Liver (tissue), 10 donors: ENCODE measurements around the gene ILF3. TPM values are rescaled to one million over a fixed set of nuclear protein-coding genes. Genes with fewer than 3 reads are reported as not detected.

Source experiments
- DNase-seq: peaks from one replicate; pipeline ENCODE4 v3.0.0-alpha.2; 2017; ENCODE audit warnings: low spot score
- H3K27ac ChIP-seq, 2 donors: one replicate each; pipeline ENCODE4 v1.7.0; 2013; ENCODE audit warnings: inconsistent platforms in 2 of 2, low read length in 2 of 2, control low read depth in 1 of 2, low read depth in 1 of 2, mild to moderate bottlenecking in 1 of 2
- H3K27me3 ChIP-seq, 4 donors: one replicate each; pipeline versions ENCODE4 v1.6.1 to v1.7.0; 2013; ENCODE audit warnings: low read length in 3 of 4, inconsistent platforms in 1 of 4, mild to moderate bottlenecking in 1 of 4, moderate library complexity in 1 of 4; ENCODE audit not compliant: control insufficient read depth in 4 of 4, insufficient read depth in 4 of 4
- H3K36me3 ChIP-seq, 4 donors: one replicate each; pipeline versions ENCODE4 v1.6.1 to v1.7.0; 2013; ENCODE audit warnings: low read length in 3 of 4, mild to moderate bottlenecking in 3 of 4, low read depth in 1 of 4, moderate library complexity in 1 of 4; ENCODE audit not compliant: control insufficient read depth in 4 of 4, insufficient read depth in 3 of 4
- H3K4me1 ChIP-seq, 4 donors: one replicate each; pipeline versions ENCODE4 v1.6.1 to v1.7.0; 2013; ENCODE audit warnings: low read length in 3 of 4, mild to moderate bottlenecking in 3 of 4, moderate library complexity in 1 of 4; ENCODE audit not compliant: control insufficient read depth in 4 of 4, insufficient read depth in 4 of 4
- H3K4me3 ChIP-seq, 3 donors: one replicate each; pipeline versions ENCODE4 v1.6.1 to v1.7.0; 2013; ENCODE audit warnings: low read length in 3 of 3, control low read depth in 1 of 3, low read depth in 1 of 3, mild to moderate bottlenecking in 1 of 3
- H3K9ac ChIP-seq, 2 donors: one replicate each; pipeline ENCODE4 v1.7.0; 2013; ENCODE audit warnings: low read length in 2 of 2, mild to moderate bottlenecking in 2 of 2, moderate library complexity in 2 of 2, control low read depth in 1 of 2, low read depth in 1 of 2
- H3K9me3 ChIP-seq, 4 donors: one replicate each; pipeline versions ENCODE4 v1.6.1 to v1.7.0; 2013; ENCODE audit warnings: low read length in 3 of 4; ENCODE audit not compliant: control insufficient read depth in 4 of 4
- EGR1 ChIP-seq, 2 donors: IDR thresholded peaks; 2 replicates each; pipeline ENCODE4 v1.6.1; 2016 to 2018; ENCODE audit warnings: antibody characterized with exemption in 2 of 2, low read depth in 2 of 2
- FOXA1 ChIP-seq: IDR thresholded peaks from 2 replicates; pipeline ENCODE4 v1.6.1; 2016; ENCODE audit warnings: antibody characterized with exemption
- FOXA2 ChIP-seq: IDR thresholded peaks from 2 replicates; pipeline ENCODE4 v1.6.1; 2016; ENCODE audit warnings: antibody characterized with exemption
- GABPA ChIP-seq, 2 donors: IDR thresholded peaks in 1 of 2; conservative IDR thresholded peaks in 1 of 2; 2 replicates each; pipeline ENCODE4 v1.6.1; 2016; ENCODE audit warnings: antibody characterized with exemption in 2 of 2, mild to moderate bottlenecking in 1 of 2, moderate library complexity in 1 of 2
- HNF4A ChIP-seq, 2 donors: conservative IDR thresholded peaks; 2 replicates each; pipeline ENCODE4 v1.6.1; 2016; ENCODE audit warnings: antibody characterized with exemption in 2 of 2, mild to moderate bottlenecking in 2 of 2
- HNF4G ChIP-seq: IDR thresholded peaks from 2 replicates; pipeline ENCODE4 v1.6.1; 2016; ENCODE audit warnings: antibody characterized with exemption
- JUND ChIP-seq, 2 donors: IDR thresholded peaks; 2 replicates each; pipeline ENCODE4 v1.6.1; 2016; ENCODE audit warnings: antibody characterized with exemption in 2 of 2
- NR2F2 ChIP-seq: IDR thresholded peaks from 2 replicates; pipeline ENCODE4 v1.6.1; 2016; ENCODE audit warnings: antibody characterized with exemption
- RAD21 ChIP-seq, 2 donors: IDR thresholded peaks; 2 replicates each; pipeline ENCODE4 v1.6.1; 2016; ENCODE audit warnings: antibody characterized with exemption in 2 of 2, mild to moderate bottlenecking in 2 of 2
- RXRA ChIP-seq, 2 donors: IDR thresholded peaks; 2 replicates each; pipeline ENCODE4 v1.6.1; 2017 to 2018; ENCODE audit warnings: antibody characterized with exemption in 2 of 2, mild to moderate bottlenecking in 1 of 2
- SP1 ChIP-seq: IDR thresholded peaks from 2 replicates; pipeline ENCODE4 v1.6.1; 2018; ENCODE audit warnings: antibody characterized with exemption, mild to moderate bottlenecking
- TAF1 ChIP-seq: conservative IDR thresholded peaks from 2 replicates; pipeline ENCODE4 v1.6.1; 2016; ENCODE audit warnings: antibody characterized with exemption, mild to moderate bottlenecking
- YY1 ChIP-seq: IDR thresholded peaks from 2 replicates; pipeline ENCODE4 v1.6.1; 2016; ENCODE audit warnings: antibody characterized with exemption, mild to moderate bottlenecking
- WGBS: extraction: QIAGEN DNeasy Blood & Tissue Kit; methylation state at CpG from one replicate; pipeline ENCODE4 v1.1.7; 2013; 5-methylcytosine and 5-hydroxymethylcytosine counted together
- polyA plus RNA-seq, 2 donors: library from polyadenylated mRNA; stranded (reverse) in 1 of 2; unstranded in 1 of 2; fragments of 200-250 nt in 1 of 2; fragments of >200 nt in 1 of 2; fragmentation: Nextera tagmentation in 1 of 2; extraction: Ambion mirVana in 1 of 2; gene quantifications; one replicate each; pipeline versions ENCODE4 v1.2.1 to v1.2.3, GENCODE V29; 2013 to 2015
- small RNA-seq: library from RNA; depleted of rRNA; stranded (forward); fragments of <200 nt; gene quantifications from one replicate; pipeline ENCODE3, GENCODE V24; 2014
- total RNA-seq, 2 donors: library from RNA; depleted of rRNA; stranded (reverse); fragments of >200 nt; gene quantifications; one replicate each; pipeline ENCODE4 v1.2.3, GENCODE V29; 2014
- TF ChIP-seq, protein P1 (sequence below): fragments of 150-350 bp; IDR thresholded peaks from 2 replicates; pipeline ENCODE4 v1.5.1; 2017; ENCODE audit warnings: improper control_type of control experiment, low read depth, low read length; ENCODE audit not compliant: missing input control
- TF ChIP-seq, protein P2 (sequence below): IDR thresholded peaks from 2 replicates; pipeline ENCODE4 v1.6.1; 2016; ENCODE audit warnings: antibody characterized with exemption
- TF ChIP-seq, protein P3 (sequence below): IDR thresholded peaks from 2 replicates; pipeline ENCODE4 v1.6.1; 2016; ENCODE audit warnings: antibody characterized with exemption
- TF ChIP-seq, protein P4 (sequence below): IDR thresholded peaks from 2 replicates; pipeline ENCODE4 v1.6.1; 2016; ENCODE audit warnings: antibody characterized with exemption, mild to moderate bottlenecking
- donor health status: healthy.
- donor health status: healthy.
- donor health status: healthy.
- donor health status: healthy.
- donor health status: healthy.

ILF3 gene
- total and polyA plus RNA-seq, 4 donors = 31.7 to 85.1 (median 42.9) TPM

DNA sequence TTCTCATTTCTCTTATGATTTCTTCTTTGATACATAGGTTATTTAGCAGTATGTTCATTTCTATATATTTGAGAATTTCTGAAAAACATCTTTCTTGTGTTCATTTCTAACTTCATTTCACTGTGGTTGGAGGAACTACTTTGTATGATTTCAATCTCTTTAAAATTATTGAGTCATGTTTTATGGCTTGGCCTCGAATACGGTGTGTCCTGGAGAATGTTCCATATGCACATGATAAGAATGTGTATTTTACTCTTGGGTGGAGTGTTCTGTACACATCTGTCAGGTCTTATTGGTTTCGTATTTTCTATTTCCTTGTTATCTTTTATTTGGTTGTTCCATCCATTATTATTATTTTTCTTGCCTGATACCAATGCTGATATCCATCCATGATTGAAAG is 86.7 kb downstream of the ILF3 start:
- no peak overlapping the region for H3K4me3 ChIP-seq
- H3K4me1 ChIP-seq = peaks cover 13 to 38% (median 23%) of the 10 kb centered on the region in 4 donors
- peaks cover 0 to 2% (median 0%) of the 10 kb centered on the region in 4 donors for H3K36me3 ChIP-seq
- no peak overlapping the region for H3K27ac ChIP-seq
- 71% methylated on average over 3 of the region's 3 CpGs for WGBS
- TF ChIP-seq, protein P1, sequence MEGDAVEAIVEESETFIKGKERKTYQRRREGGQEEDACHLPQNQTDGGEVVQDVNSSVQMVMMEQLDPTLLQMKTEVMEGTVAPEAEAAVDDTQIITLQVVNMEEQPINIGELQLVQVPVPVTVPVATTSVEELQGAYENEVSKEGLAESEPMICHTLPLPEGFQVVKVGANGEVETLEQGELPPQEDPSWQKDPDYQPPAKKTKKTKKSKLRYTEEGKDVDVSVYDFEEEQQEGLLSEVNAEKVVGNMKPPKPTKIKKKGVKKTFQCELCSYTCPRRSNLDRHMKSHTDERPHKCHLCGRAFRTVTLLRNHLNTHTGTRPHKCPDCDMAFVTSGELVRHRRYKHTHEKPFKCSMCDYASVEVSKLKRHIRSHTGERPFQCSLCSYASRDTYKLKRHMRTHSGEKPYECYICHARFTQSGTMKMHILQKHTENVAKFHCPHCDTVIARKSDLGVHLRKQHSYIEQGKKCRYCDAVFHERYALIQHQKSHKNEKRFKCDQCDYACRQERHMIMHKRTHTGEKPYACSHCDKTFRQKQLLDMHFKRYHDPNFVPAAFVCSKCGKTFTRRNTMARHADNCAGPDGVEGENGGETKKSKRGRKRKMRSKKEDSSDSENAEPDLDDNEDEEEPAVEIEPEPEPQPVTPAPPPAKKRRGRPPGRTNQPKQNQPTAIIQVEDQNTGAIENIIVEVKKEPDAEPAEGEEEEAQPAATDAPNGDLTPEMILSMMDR = no peak
- no peak for TF ChIP-seq FOXA1
- TF ChIP-seq FOXA2 = no peak
- TF ChIP-seq, protein P2, sequence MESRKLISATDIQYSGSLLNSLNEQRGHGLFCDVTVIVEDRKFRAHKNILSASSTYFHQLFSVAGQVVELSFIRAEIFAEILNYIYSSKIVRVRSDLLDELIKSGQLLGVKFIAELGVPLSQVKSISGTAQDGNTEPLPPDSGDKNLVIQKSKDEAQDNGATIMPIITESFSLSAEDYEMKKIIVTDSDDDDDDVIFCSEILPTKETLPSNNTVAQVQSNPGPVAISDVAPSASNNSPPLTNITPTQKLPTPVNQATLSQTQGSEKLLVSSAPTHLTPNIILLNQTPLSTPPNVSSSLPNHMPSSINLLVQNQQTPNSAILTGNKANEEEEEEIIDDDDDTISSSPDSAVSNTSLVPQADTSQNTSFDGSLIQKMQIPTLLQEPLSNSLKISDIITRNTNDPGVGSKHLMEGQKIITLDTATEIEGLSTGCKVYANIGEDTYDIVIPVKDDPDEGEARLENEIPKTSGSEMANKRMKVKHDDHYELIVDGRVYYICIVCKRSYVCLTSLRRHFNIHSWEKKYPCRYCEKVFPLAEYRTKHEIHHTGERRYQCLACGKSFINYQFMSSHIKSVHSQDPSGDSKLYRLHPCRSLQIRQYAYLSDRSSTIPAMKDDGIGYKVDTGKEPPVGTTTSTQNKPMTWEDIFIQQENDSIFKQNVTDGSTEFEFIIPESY = no peak
- TF ChIP-seq, protein P3, sequence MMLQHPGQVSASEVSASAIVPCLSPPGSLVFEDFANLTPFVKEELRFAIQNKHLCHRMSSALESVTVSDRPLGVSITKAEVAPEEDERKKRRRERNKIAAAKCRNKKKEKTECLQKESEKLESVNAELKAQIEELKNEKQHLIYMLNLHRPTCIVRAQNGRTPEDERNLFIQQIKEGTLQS = no peak
- TF ChIP-seq EGR1 (IDR thresholded peaks at IDR 0.05; ENCODE audit: low read depth in 2 of 2) = no peak
- no peak for TF ChIP-seq TAF1
- TF ChIP-seq HNF4G = no peak
- no peak for TF ChIP-seq NR2F2
- TF ChIP-seq SP1 = no peak
- TF ChIP-seq, protein P4, sequence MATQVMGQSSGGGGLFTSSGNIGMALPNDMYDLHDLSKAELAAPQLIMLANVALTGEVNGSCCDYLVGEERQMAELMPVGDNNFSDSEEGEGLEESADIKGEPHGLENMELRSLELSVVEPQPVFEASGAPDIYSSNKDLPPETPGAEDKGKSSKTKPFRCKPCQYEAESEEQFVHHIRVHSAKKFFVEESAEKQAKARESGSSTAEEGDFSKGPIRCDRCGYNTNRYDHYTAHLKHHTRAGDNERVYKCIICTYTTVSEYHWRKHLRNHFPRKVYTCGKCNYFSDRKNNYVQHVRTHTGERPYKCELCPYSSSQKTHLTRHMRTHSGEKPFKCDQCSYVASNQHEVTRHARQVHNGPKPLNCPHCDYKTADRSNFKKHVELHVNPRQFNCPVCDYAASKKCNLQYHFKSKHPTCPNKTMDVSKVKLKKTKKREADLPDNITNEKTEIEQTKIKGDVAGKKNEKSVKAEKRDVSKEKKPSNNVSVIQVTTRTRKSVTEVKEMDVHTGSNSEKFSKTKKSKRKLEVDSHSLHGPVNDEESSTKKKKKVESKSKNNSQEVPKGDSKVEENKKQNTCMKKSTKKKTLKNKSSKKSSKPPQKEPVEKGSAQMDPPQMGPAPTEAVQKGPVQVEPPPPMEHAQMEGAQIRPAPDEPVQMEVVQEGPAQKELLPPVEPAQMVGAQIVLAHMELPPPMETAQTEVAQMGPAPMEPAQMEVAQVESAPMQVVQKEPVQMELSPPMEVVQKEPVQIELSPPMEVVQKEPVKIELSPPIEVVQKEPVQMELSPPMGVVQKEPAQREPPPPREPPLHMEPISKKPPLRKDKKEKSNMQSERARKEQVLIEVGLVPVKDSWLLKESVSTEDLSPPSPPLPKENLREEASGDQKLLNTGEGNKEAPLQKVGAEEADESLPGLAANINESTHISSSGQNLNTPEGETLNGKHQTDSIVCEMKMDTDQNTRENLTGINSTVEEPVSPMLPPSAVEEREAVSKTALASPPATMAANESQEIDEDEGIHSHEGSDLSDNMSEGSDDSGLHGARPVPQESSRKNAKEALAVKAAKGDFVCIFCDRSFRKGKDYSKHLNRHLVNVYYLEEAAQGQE = no peak
- TF ChIP-seq HNF4A (conservative IDR thresholded peaks at IDR 0.05) = no peak
- TF ChIP-seq RAD21 (IDR thresholded peaks at IDR 0.05) = no peak
- TF ChIP-seq GABPA (IDR thresholded peaks at IDR 0.05 in 1 of 2, conservative IDR thresholded peaks at IDR 0.05 in 1 of 2) = no peak
- no peak for TF ChIP-seq RXRA (IDR thresholded peaks at IDR 0.05)
- no peak for TF ChIP-seq YY1
- TF ChIP-seq JUND (IDR thresholded peaks at IDR 0.05) = no peak
- H3K9ac ChIP-seq = no peak overlapping the region
- H3K9me3 ChIP-seq = no peaks in the 10 kb centered on the region
- DNase-seq = no peak
- no peaks in the 10 kb centered on the region for H3K27me3 ChIP-seq

Small RNAs within 50 kb of the gene (small RNA-seq; reads per million reads assigned to genes)
- not detected for gene MIR638

Other genes starting within 250 kb of the ILF3 start
- gene PDE4A, start 233.8 kb upstream of the ILF3 start, total RNA-seq = 1 to 10 TPM; 1.1 to 2.3 TPM
- 1 to 10 TPM in 1 of 2 donors, under 1 TPM in 1; 0.90 to 1.5 TPM for gene PDE4A, start 233.8 kb upstream of the ILF3 start, polyA plus RNA-seq
- 10 to 100 TPM; 45.4 to 62.3 TPM for gene KEAP1, start 151.0 kb upstream of the ILF3 start, total RNA-seq
- 10 to 100 TPM; 44.3 to 50.6 TPM for gene KEAP1, start 151.0 kb upstream of the ILF3 start, polyA plus RNA-seq
- under 1 TPM; 0.17 to 0.56 TPM for gene S1PR5, start 136.9 kb upstream of the ILF3 start, total RNA-seq
- gene S1PR5, start 136.9 kb upstream of the ILF3 start, polyA plus RNA-seq = under 1 TPM; 0.32 to 0.36 TPM
- gene ATG4D, start 110.4 kb upstream of the ILF3 start, total RNA-seq = 10 to 100 TPM; 10.1 to 44.4 TPM
- gene ATG4D, start 110.4 kb upstream of the ILF3 start, polyA plus RNA-seq = 10 to 100 TPM in 1 of 2 donors, 1 to 10 TPM in 1; 4.7 to 12.1 TPM
- 10 to 100 TPM in 1 of 2 donors, 1 to 10 TPM in 1; 7.0 to 14.1 TPM for gene KRI1, start 88.3 kb upstream of the ILF3 start, total RNA-seq
- gene KRI1, start 88.3 kb upstream of the ILF3 start, polyA plus RNA-seq = 1 to 10 TPM; 4.6 to 7.1 TPM
- 10 to 100 TPM in 1 of 2 donors, 1 to 10 TPM in 1; 2.7 to 86.4 TPM for gene CDKN2D, start 85.4 kb upstream of the ILF3 start, total RNA-seq
- 1 to 10 TPM; 1.6 to 4.4 TPM for gene CDKN2D, start 85.4 kb upstream of the ILF3 start, polyA plus RNA-seq
- gene AP1M2, start 67.0 kb upstream of the ILF3 start, total RNA-seq = 1 to 10 TPM in 1 of 2 donors, under 1 TPM in 1; 0.42 to 1.3 TPM
- under 1 TPM; 0.57 to 0.83 TPM for gene AP1M2, start 67.0 kb upstream of the ILF3 start, polyA plus RNA-seq
- 10 to 100 TPM; 13.0 to 21.6 TPM for gene SLC44A2, start 28.8 kb upstream of the ILF3 start, total RNA-seq
- gene SLC44A2, start 28.8 kb upstream of the ILF3 start, polyA plus RNA-seq = 10 to 100 TPM; 12.0 to 13.9 TPM
- 10 to 100 TPM; 13.2 to 28.3 TPM for gene QTRT1, start 47.1 kb downstream of the ILF3 start, total RNA-seq
- 10 to 100 TPM; 17.1 to 38.1 TPM for gene QTRT1, start 47.1 kb downstream of the ILF3 start, polyA plus RNA-seq
- 10 to 100 TPM; 79.5 to 95.1 TPM for gene DNM2, start 63.7 kb downstream of the ILF3 start, total RNA-seq
- 10 to 100 TPM; 23.1 to 38.6 TPM for gene DNM2, start 63.7 kb downstream of the ILF3 start, polyA plus RNA-seq
- gene TMED1, start 181.9 kb downstream of the ILF3 start, total RNA-seq = 10 to 100 TPM; 17.8 to 24.7 TPM
- gene TMED1, start 181.9 kb downstream of the ILF3 start, polyA plus RNA-seq = 10 to 100 TPM; 28.4 to 34.7 TPM
- gene C19orf38, start 194.1 kb downstream of the ILF3 start, total RNA-seq = 1 to 10 TPM; 1.8 to 3.9 TPM
- gene C19orf38, start 194.1 kb downstream of the ILF3 start, polyA plus RNA-seq = 1 to 10 TPM in 1 of 2 donors, under 1 TPM in 1; 0.97 to 1.1 TPM
- gene CARM1, start 217.2 kb downstream of the ILF3 start, total RNA-seq = 10 to 100 TPM; 12.6 to 18.3 TPM
- gene CARM1, start 217.2 kb downstream of the ILF3 start, polyA plus RNA-seq = 10 to 100 TPM in 1 of 2 donors, 1 to 10 TPM in 1; 5.1 to 17.5 TPM